Adipocyte (in vitro differentiated cells): ENCODE data around the gene RABGAP1L.
"Not testable (repeated sequence)": the region's sequence is repeated elsewhere in the genome, so short reads cannot be mapped to it uniquely, and the experiment has no call there.

ENCODE experiments used
- DNase-seq: peaks from one replicate; pipeline ENCODE4 v3.0.0-alpha.2; 2015; ENCODE audit warnings: low read depth
- H3K27me3 ChIP-seq: replicated peaks from 2 replicates; pipeline ENCODE4 v1.7.0; 2013; ENCODE audit warnings: mild to moderate bottlenecking, low read length, moderate library complexity; ENCODE audit not compliant: control insufficient read depth, insufficient read depth
- H3K36me3 ChIP-seq: 2 replicates; pipeline ENCODE4 v1.7.0; 2013; ENCODE audit warnings: low read length, mild to moderate bottlenecking, moderate library complexity; ENCODE audit not compliant: control insufficient read depth, insufficient read depth, severe bottlenecking
- H3K4me1 ChIP-seq: 2 replicates; pipeline ENCODE4 v1.7.0; 2013; ENCODE audit warnings: mild to moderate bottlenecking, low read length, moderate library complexity; ENCODE audit not compliant: control insufficient read depth, insufficient read depth
- H3K4me3 ChIP-seq: 2 replicates; pipeline ENCODE4 v1.7.0; 2013; ENCODE audit warnings: mild to moderate bottlenecking, low read length, moderate library complexity
- H3K9ac ChIP-seq: 2 replicates; pipeline ENCODE4 v1.7.0; 2013; ENCODE audit warnings: mild to moderate bottlenecking, low read length, moderate library complexity
- H3K9me3 ChIP-seq: 2 replicates; pipeline ENCODE4 v1.7.0; 2013; ENCODE audit warnings: mild to moderate bottlenecking, low read length, moderate library complexity; ENCODE audit not compliant: control insufficient read depth

Gene RABGAP1L

DNA sequence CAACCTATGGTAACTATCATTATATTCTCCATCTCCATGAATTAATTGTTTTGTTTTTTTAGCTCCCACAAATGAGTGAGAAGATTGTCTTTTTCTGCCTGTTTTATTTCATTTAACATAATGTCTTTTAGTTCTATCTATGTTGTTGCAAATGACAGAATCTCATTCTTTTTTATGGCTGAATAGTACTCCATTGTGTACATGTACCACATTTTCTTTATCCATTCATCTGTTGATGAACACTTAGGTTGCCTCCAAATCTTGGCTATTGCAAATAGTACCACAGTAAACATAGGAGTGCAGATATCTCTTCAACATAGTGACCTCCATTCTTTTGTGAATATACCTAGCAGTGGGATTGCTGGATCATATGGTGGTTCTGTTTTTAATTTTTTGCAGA, 429.3 kb downstream of the RABGAP1L start:
- H3K4me3 ChIP-seq, H3K9ac ChIP-seq, H3K9me3 ChIP-seq, H3K36me3 ChIP-seq, DNase-seq, H3K4me1 ChIP-seq, H3K27me3 ChIP-seq: not testable (repeated sequence)

DNA sequence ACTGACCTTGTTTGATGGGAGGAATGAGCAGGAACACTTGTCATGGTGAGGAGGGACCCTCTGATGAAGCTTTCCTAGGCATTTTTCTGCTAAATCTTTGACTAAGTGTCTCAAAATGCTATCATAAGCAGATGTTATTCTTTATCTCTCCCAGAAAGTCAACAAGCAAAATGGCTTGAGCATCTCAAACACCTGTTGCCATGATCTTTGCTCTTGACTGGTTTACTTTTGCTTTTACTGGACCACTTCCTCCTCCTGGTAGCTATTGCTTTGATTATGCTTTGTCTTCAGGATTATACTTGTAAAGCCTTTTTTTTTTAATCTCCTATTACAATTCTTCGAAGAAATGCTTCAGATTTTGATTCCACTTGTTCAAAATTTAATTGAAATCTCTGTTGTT, 445.9 kb downstream of the RABGAP1L start:
- Histone ChIP-seq H3K9me3 (no peaks in the 10 kb centered on the region), H3K9ac (no peak overlapping the region), H3K4me3 (no peak overlapping the region), H3K4me1 (no peaks in the 10 kb centered on the region), H3K27me3 (no peaks in the 10 kb centered on the region), H3K36me3 (no peaks in the 10 kb centered on the region)
- no peak for DNase-seq

DNA sequence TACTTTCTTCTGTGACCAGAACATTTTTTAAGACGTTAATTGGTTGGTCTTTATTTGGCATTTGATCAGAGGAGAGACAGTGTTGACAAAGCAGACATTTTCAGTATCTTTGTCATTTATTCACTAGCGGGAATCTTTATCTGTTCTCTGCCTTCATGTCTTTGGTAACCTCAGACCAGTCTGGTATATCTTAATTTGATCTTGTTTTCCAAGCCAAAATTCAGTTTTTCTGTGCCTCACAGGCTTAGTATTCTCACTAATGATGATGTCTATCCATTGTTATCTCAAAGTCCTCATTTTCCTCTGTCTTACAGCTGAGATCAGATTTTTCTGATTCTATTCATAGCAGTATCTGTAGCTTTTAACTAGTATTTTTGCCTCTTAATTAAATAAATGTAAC, 447.2 kb downstream of the RABGAP1L start:
- Histone ChIP-seq H3K9me3 (no peaks in the 10 kb centered on the region), H3K4me3 (no peak overlapping the region), H3K4me1 (no peaks in the 10 kb centered on the region), H3K27me3 (no peaks in the 10 kb centered on the region), H3K36me3 (no peaks in the 10 kb centered on the region), H3K9ac (no peak overlapping the region)
- DNase-seq, result no peak

DNA sequence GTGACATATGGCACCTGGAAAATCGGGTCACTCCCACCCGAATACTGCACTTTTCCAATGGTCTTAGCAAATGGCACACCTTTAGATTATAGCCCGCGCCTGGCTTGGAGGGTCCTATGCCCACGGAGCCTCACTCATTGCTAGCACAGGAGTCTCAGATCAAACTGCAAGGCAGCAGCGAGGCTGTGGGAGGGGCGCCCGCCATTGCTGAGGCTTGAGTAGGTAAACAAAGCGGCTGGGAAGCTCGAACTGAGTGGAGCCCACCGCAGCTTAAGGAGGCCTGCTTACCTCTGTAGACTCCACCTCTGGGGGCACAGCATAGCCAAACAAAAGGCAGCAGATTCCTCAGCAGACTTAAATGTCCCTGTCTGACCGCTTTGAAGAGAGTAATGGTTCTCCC, 458.6 kb downstream of the RABGAP1L start:
- H3K27me3 ChIP-seq, H3K36me3 ChIP-seq, H3K9me3 ChIP-seq, DNase-seq, H3K4me3 ChIP-seq, H3K4me1 ChIP-seq, H3K9ac ChIP-seq: not testable (repeated sequence)

DNA sequence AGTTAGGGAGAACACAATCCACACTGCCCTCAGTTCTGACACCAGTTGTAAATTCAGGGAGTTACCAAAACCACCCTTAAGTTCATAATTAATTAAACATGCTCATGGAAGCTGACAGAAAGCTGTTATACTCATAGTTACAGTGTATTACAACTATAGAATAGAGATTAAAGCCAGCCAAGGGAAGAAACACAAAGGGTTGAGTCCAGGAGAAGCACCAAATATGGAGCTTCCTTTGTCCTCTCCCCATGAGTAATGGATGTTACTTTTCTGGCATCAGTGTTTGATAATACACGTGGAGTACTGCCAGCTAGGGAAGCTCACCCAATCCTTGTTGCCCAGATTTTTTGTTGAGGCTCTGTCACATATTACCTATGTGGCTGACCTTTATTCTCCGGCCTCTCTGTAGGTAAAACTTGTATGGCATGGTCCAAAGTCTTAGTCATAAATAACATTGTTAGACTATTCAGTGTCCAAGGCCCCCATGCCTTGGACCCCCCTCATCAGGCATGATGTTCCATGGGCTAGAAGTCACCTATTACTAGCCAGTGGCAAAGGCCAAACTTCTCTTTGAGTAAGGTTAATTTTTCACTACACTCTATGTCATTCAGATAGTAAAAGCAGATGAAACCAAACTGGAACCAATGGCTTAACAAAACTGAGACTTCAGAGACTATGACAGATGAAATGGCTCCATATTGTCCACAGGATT, 464.2 kb downstream of the RABGAP1L start:
- Histone ChIP-seq H3K4me1 (peaks cover 9% of the 10 kb centered on the region), H3K9ac (no peak overlapping the region), H3K9me3 (no peaks in the 10 kb centered on the region), H3K4me3 (no peak overlapping the region), H3K36me3 (no peaks in the 10 kb centered on the region), H3K27me3 (no peaks in the 10 kb centered on the region)
- no peak for DNase-seq

DNA sequence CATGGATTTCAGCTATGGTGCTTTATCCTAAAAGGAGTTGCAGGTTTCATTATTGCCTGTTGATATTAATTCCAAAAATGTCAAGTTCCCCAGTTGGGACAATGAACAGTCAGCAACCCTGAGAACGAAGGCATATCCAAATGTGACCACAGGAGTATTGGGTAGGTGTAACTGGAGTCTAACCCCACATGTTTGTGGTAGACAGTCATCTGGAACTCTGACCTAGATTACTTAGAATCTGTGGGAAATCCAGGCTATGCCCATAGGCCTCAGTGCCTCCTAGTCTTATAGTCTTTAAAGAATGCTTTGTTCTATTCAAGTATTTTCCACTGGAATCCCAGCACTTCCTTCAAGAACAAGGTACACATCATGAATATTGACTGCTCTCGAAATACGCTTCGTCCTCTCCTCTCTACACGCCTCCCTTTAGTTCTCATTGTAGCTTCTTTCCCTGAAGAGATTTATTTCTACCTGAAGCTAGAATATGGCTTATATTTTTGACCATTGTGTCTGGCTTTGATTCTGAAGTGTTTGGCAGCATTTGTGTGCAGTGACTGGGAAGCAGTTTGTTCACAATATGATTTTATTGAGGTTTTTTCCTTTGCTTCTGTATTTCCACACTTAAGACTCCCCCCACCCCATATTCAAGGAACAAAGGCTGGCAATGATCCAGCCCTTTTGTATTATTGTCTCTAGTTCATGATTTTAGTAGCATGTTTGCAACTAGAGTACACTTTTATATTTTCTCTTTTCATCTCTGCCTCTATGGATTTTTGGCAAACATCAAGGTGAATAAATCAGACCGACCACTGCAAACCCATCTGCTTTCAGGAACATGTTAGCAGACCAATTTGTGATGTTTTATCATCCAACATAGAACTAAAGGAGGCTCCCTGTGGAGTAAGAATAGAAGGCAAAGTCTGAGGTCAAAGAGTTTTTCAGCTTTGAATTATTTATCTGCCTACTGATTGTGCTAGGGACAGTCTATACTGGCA, 467.0 kb downstream of the RABGAP1L start:
- Histone ChIP-seq H3K4me3 (no peak overlapping the region), H3K9ac (no peak overlapping the region), H3K9me3 (no peaks in the 10 kb centered on the region), H3K36me3 (no peaks in the 10 kb centered on the region), H3K27me3 (no peaks in the 10 kb centered on the region), H3K4me1 (peaks cover 12% of the 10 kb centered on the region)
- peak; percentile 44 for DNase-seq

DNA sequence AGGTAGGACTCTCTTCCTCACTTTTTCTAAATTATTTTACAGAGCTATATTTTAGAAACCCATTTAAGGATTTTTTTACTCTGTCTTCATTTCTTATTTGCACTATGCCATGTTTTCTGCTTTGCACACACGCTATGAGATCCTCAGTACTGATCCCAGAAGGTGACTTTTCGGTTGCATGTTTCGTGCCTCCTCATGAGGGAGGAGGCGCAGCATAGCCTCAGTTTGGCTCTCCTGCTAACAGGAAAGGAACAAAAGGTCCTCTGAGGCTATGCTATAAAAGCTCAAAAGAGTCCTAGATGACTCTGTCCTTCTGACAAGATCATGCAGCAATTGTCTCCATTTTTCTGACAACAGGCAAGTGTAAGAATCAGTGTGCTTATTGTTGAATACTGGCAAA, 478.2 kb downstream of the RABGAP1L start:
- Histone ChIP-seq H3K36me3 (peaks cover 3% of the 10 kb centered on the region), H3K27me3 (no peaks in the 10 kb centered on the region), H3K9me3 (no peaks in the 10 kb centered on the region), H3K9ac (no peak overlapping the region), H3K4me1 (no peaks in the 10 kb centered on the region), H3K4me3 (no peak overlapping the region)
- no peak for DNase-seq

DNA sequence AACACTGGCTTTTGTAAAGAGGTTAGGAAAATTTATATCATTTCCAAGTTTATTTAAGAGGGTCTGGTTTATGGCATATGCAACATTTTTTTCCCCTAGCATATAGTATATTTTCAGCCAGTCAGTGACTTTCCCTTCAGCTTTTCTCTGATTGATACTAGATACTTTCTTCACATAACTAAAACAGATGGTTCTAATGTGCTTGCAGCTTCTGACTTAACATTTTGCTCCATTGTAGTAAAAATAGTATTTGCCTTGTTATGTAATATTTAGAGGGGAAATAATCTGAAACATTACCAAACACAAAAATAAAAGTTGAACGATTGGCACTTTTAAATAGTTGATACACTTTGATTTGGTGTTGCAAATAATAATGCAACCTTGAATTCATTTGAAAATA, 480.1 kb downstream of the RABGAP1L start:
- Histone ChIP-seq H3K4me3 (no peak overlapping the region), H3K9me3 (no peaks in the 10 kb centered on the region), H3K27me3 (no peaks in the 10 kb centered on the region), H3K36me3 (peaks cover 3% of the 10 kb centered on the region), H3K4me1 (no peaks in the 10 kb centered on the region), H3K9ac (no peak overlapping the region)
- DNase-seq, result no peak

DNA sequence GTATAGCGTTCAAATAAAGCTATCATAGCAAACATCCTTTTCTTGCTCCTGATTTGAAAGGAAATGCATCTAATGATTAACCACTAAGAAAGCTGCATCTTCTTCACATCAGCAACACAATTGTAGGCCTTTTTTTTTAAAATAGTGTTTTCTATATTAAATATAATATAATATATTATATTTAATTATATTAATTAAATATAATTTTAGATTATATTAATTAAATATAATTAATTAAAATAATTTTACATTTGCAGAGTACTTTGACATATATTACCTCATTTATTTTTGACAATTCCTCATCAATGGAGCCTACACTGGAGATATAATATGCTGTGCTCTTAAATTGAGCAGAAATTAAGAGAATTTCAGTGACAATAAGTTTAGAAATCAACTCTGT, 481.5 kb downstream of the RABGAP1L start:
- no peak for DNase-seq
- no peaks in the 10 kb centered on the region for H3K4me1 ChIP-seq
- H3K9ac ChIP-seq, result no peak overlapping the region
- peaks cover 3% of the 10 kb centered on the region for H3K36me3 ChIP-seq
- no peaks in the 10 kb centered on the region for H3K27me3 ChIP-seq
- no peaks in the 10 kb centered on the region for H3K9me3 ChIP-seq
- H3K4me3 ChIP-seq, result no peak overlapping the region

DNA sequence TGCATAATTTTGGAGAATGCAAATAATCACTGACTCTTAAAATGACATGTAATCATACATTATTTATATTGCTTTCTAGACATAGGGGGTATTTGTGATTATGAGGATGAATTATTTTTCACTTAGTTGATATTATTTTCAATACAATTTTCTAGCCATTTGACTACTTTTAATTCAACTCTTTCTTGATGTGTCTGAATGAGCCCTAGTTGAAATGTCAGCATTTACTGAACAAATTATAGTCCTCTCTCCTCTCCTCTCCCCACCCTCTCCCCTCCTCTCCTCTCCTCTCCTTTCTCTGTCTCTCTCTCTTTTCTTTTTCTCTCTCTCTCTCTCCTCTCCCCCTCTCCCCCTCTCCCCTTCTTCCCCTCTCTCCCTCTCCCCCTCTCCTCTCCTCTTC, 483.1 kb downstream of the RABGAP1L start:
- H3K4me1 ChIP-seq, result no peaks in the 10 kb centered on the region
- H3K27me3 ChIP-seq, result no peaks in the 10 kb centered on the region
- no peak for DNase-seq
- H3K36me3 ChIP-seq, result peaks cover 2% of the 10 kb centered on the region
- no peak overlapping the region for H3K4me3 ChIP-seq
- H3K9me3 ChIP-seq, result no peaks in the 10 kb centered on the region
- H3K9ac ChIP-seq, result no peak overlapping the region

DNA sequence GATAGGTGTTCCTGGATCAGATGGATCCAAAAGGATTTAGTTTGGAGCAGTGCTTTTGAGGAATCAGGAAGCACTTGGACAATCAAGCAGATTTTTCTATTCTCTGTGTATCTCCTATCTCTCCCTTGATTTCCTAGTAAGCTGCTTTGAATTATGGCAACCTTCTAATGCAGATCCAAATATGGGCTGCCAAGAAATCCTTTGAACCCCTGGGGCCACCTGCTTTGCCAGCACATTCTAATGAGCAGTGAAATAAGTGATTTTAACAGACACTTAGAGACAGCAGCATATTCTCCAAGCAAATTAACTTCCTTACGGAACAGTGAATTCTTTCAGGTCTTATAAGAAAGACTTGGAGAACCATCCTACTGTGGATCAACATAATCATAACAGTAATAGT, 483.9 kb downstream of the RABGAP1L start:
- no peak for DNase-seq
- Histone ChIP-seq H3K36me3 (no peaks in the 10 kb centered on the region), H3K4me1 (no peaks in the 10 kb centered on the region), H3K4me3 (no peak overlapping the region), H3K9ac (no peak overlapping the region), H3K27me3 (no peaks in the 10 kb centered on the region), H3K9me3 (no peaks in the 10 kb centered on the region)
